Thoracic aorta (tissue), 2 donors: ENCODE results near the gene TENM4. TPM values are rescaled to one million over a fixed set of nuclear protein-coding genes. Genes with fewer than 3 reads are reported as not detected.

Experiments used
- ATAC-seq: fragments of 150-250 bp; one replicate; pipeline ENCODE4 v1.8.0; 2017; ENCODE audit warnings: low read depth; ENCODE audit not compliant: insufficient number of reproducible peaks, low FRiP score
- DNase-seq: peaks from one replicate; pipeline ENCODE4 v3.0.0-alpha.2; 2020; ENCODE audit warnings: low spot score
- H3K27ac ChIP-seq, 2 donors: fragments of 200-600 bp; sonication (generic); 1 replicate in 1 of 2; 2 replicates in 1 of 2; pipeline ENCODE4 v1.5.1; 2016; ENCODE audit warnings: mild to moderate bottlenecking in 2 of 2, moderate library complexity in 2 of 2
- H3K27me3 ChIP-seq: fragments of 200-600 bp; sonication (generic); replicated peaks from 2 replicates; pipeline ENCODE4 v1.6.0; 2016; ENCODE audit warnings: mild to moderate bottlenecking; ENCODE audit not compliant: insufficient read depth
- H3K36me3 ChIP-seq: fragments of 200-600 bp; sonication (generic); one replicate; pipeline ENCODE4 v1.5.1; 2016
- H3K4me1 ChIP-seq, 2 donors: fragments of 200-600 bp; sonication (generic); 1 replicate in 1 of 2; 2 replicates in 1 of 2; pipeline versions ENCODE4 v1.5.1 to v1.6.0; 2016; ENCODE audit warnings: low read depth in 2 of 2, mild to moderate bottlenecking in 1 of 2; ENCODE audit not compliant: control insufficient read depth in 1 of 2
- H3K4me3 ChIP-seq: fragments of 200-600 bp; sonication (generic); 2 replicates; pipeline ENCODE4 v1.5.1; 2016; ENCODE audit warnings: mild to moderate bottlenecking
- H3K9me3 ChIP-seq: fragments of 200-600 bp; sonication (generic); 2 replicates; pipeline ENCODE4 v1.5.1; 2016
- CTCF ChIP-seq: fragments of 200-600 bp; sonication (generic); IDR thresholded peaks from one replicate; pipeline ENCODE4 v1.5.1; 2019; ENCODE audit warnings: antibody characterized with exemption
- total RNA-seq, 2 donors: library from RNA; depleted of rRNA; stranded (reverse); fragments of >200 nt; gene quantifications; one replicate each; pipeline versions ENCODE4 v1.1.0 to v1.2.3, GENCODE V29; 2016

The TENM4 gene
- total RNA-seq, 2 donors from 2014 or later = 6.1 to 13.3 TPM

- Histone ChIP-seq H3K9me3 (no peaks in the 10 kb centered on the region), H3K36me3 (no peaks in the 10 kb centered on the region), H3K4me3 (no peak overlapping the region), H3K4me1 (peaks cover 0 to 7% of the 10 kb centered on the region in 2 donors), H3K27ac (no peak overlapping the region), H3K27me3 (no peaks in the 10 kb centered on the region)
- ATAC-seq (no peak), DNase-seq (no peak)
- TF ChIP-seq CTCF = no peak
These were observed 617.2 kb downstream of the TENM4 start for GRCh38 chr11:78823588-78823987.

GRCh38 chr11:78822931-78823423 lies 617.9 kb downstream of the TENM4 start:
- no peak for TF ChIP-seq CTCF
- Histone ChIP-seq H3K4me3 (no peak overlapping the region), H3K27ac (no peak overlapping the region), H3K4me1 (peaks cover 0 to 7% of the 10 kb centered on the region in 2 donors), H3K27me3 (no peaks in the 10 kb centered on the region), H3K9me3 (no peaks in the 10 kb centered on the region), H3K36me3 (no peaks in the 10 kb centered on the region)
- ATAC-seq (no peak), DNase-seq (no peak)

- no peaks in the 10 kb centered on the region for H3K9me3 ChIP-seq
These were observed 619.2 kb downstream of the TENM4 start for GRCh38 chr11:78821371-78822306.

GRCh38 chr11:78820741-78821140 lies 620.1 kb downstream of the TENM4 start:
- peaks cover 0 to 7% of the 10 kb centered on the region in 2 donors for H3K4me1 ChIP-seq
- H3K9me3 ChIP-seq = no peaks in the 10 kb centered on the region
- H3K4me3 ChIP-seq = no peak overlapping the region
- no peaks in the 10 kb centered on the region for H3K36me3 ChIP-seq
- H3K27ac ChIP-seq = no peak overlapping the region
- DNase-seq (no peak), ATAC-seq (no peak)
- no peaks in the 10 kb centered on the region for H3K27me3 ChIP-seq
- no peak for TF ChIP-seq CTCF

More at GRCh38 chr11:78821371-78822306, 619.2 kb downstream of the TENM4 start:
- H3K4me1 ChIP-seq = peaks cover 0 to 7% of the 10 kb centered on the region in 2 donors
- ATAC-seq (no peak), DNase-seq (no peak)
- TF ChIP-seq CTCF = no peak
- H3K36me3 ChIP-seq = no peaks in the 10 kb centered on the region
- H3K27ac ChIP-seq = no peak overlapping the region
- H3K27me3 ChIP-seq = no peaks in the 10 kb centered on the region
- H3K4me3 ChIP-seq = no peak overlapping the region

- DNase-seq (no peak), ATAC-seq (no peak)
- TF ChIP-seq CTCF = no peak
- Histone ChIP-seq H3K4me3 (no peak overlapping the region), H3K36me3 (no peaks in the 10 kb centered on the region), H3K9me3 (no peaks in the 10 kb centered on the region), H3K27ac (no peak overlapping the region), H3K27me3 (no peaks in the 10 kb centered on the region), H3K4me1 (peaks cover 0 to 2% of the 10 kb centered on the region in 2 donors)
These were observed 622.6 kb downstream of the TENM4 start for GRCh38 chr11:78818201-78818600.
